HG02943 (cell line): ENCODE data around the gene PRMT6.
"Not testable (repeated sequence)": the region's sequence is repeated elsewhere in the genome, so short reads cannot be mapped to it uniquely, and the experiment has no call there.

Source experiments
- ATAC-seq: cut with Tn5 transposase; IDR thresholded peaks from one replicate; pipeline ENCODE4 v1.9.1; 2021; ENCODE audit warnings: mild to moderate bottlenecking, low read depth, moderate library complexity; ENCODE audit not compliant: unreplicated experiment

Gene PRMT6

DNA sequence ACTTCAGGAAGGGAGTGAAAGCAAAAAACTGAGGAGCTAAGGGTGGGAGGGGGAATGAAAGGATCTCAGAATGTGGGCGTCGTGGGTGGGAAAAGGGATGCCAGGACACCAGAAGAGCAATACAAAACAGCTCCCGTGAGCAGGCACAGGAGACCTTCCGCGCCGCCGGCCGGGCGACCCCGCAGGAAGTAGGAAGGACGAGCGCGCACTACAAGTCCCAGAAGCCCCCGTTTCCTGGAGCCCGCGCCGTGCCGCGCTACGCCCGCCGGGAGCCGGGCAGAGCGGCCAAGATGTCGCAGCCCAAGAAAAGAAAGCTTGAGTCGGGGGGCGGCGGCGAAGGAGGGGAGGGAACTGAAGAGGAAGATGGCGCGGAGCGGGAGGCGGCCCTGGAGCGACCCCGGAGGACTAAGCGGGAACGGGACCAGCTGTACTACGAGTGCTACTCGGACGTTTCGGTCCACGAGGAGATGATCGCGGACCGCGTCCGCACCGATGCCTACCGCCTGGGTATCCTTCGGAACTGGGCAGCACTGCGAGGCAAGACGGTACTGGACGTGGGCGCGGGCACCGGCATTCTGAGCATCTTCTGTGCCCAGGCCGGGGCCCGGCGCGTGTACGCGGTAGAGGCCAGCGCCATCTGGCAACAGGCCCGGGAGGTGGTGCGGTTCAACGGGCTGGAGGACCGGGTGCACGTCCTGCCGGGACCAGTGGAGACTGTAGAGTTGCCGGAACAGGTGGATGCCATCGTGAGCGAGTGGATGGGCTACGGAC is at the start of gene PRMT6:
Gene PRMT6, plus strand, starts transcription at position 249 of the 771 bp plus-strand sequence. Its CDS starts 42 bp downstream, at position 291.
- peak; percentile 98 for ATAC-seq

DNA sequence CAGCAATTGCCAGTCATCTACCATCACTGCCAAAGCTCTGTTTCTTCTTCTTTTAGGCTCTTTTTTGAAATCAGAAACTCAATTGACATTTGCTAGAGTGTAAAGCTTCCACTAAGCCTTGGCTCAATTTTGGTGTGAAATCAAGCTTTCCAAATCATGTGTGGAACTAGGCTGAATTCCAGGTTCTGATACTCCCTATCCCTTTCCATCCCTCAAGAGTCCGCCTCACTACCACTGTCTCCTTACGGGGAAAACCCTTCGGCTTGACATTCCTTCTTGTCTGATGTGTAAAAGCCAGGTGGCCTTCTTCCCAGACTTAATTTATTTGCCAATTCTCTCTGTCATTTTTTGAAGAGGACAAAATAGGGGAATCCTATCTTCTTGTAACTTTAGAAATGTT is 47.2 kb upstream of the PRMT6 start:
- no peak for ATAC-seq

DNA sequence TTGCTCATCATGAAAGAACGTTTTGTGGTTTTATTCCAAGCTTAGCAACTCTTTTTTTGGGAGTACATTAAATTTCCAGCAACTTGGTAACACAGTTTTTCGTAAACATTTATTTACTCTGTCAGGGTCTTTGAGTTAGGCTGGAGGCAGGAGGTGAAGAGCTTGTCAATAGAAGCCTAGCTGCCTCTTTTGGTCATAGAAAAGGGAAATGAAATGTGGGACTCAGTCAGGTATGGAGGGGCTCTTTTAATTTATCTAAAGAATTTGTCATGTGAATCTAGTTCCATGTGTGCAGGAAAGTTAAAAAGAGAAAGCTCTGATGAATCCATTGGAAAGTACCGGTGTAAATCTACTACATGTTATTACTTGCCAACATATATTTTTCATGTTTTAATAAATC is 45.9 kb upstream of the PRMT6 start:
- ATAC-seq, result no peak

DNA sequence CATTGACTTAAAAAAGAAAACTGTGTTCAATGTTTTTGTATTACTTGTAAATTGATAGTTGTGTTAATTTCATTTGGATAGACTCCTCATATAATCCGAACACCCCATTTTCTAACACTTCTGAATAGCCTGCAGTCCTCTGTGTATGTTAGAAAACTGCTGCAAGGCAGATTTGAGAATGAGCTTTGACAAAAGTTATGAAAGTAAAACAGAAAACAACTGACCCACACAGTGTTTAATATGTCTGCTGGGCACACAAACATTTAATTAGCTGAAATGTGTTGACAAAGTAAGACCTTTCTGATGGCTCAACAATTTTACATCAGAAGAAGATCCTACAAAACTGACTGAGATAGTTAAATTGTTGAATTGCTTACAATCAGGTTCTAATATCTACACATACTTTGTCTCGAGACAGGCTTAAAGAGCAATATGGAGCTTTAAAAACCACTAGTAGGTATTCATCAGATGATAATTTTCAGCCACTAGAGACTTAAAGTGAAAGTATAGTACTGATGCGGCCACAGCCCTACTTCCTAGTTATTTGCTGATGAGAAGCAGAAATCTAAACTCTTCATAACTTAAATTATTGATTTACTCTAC is 40.0 kb upstream of the PRMT6 start:
- ATAC-seq, result peak; percentile 74

DNA sequence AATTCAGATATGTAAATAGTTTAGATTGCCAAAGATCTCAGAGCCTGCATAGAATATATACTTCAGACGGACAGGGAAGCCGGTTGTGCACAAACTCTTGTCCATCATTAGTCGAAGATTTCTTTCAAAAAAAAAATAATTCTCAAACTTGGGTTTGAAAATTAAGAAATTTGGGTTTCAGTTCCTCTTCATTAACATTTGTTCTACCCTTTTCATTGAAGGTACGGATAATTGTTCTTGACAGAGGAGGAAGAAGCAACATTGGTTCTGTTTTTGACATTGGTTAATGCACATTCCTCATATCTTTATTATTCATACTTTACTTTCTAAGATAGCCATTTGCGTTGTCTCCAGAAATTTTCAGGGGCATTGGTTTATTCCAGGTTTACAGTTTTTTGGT is 38.0 kb upstream of the PRMT6 start:
- ATAC-seq, result no peak

DNA sequence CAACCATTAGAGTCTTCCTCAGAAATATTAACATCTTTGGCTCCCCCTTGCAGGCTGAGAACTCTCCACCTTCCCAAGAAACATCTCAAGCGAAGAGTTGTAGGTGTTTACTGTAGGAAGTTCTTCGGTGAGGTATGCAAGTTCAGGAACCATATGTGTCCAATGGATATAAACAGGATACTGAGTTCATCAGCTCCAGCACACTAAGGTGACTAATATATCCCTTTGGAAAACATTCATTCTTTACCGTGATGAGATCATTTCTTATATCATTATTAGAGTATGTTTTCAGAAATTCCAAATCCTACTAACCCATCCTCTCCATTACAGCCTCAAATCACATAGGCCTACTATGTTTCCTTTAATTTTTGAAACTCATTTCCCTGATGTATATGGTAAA is 37.3 kb upstream of the PRMT6 start:
- no peak for ATAC-seq

DNA sequence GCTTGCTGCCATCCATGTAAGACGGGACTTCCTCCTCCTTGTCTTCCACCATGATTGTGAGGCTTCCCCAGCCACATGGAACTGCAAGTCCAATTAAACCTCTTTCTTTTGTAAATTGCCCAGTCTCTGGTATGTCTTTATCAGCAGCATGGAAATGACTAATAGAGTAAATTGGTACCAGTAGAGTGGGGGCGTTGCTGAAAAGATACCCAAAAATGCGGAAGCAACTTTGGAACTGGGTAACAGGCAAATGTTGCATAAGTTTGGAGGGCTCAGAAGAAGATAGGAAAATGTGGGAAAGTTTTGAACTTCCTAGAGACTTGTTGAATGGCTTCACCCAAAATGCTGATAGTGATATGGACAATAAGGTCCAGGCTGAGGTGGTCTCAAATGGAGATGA is 17.6 kb upstream of the PRMT6 start:
- ATAC-seq, result not testable (repeated sequence)

DNA sequence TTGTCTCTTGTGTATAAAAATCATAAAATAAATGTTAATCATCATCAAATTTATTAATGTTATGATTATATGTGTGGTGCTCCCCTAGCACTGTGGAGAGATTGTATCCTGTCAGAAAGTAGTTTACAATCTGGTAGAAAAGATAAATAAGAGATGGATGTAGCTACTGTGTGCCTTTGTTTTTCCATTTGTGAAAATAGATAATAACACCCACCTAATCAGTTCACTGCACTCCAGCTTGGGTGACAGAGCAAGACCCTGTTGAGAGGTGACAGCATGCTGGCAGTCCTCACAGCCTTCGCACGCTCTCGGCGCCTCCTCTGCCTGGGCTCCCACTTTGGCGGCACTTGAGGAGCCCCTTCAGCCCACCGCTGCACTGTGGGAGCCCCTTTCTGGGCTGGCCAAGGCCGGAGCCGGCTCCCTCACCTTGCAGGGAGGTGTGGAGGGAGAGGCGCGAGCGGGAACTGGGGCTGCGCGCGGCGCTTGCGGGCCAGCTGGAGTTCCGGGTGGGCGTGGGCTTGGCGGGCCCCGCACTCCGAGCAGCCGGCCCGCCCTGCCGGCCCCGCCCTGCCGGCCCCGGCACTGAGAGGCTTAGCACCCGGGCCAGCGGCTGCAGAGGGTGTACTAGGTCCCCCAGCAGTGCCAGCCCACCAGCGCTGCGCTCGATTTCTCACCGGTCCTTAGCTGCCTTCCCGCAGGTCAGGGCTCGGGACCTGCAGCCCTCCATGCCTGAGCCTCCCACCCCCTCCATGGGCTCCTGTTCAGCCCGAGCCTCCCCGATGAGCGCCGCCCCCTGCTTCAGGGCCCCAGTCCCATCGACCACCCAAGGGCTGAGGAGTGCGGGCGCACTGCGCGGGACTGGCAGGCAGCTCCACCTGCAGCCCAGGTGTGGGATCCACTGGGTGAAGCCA is 11.9 kb upstream of the PRMT6 start:
- ATAC-seq, result not testable (repeated sequence)

DNA sequence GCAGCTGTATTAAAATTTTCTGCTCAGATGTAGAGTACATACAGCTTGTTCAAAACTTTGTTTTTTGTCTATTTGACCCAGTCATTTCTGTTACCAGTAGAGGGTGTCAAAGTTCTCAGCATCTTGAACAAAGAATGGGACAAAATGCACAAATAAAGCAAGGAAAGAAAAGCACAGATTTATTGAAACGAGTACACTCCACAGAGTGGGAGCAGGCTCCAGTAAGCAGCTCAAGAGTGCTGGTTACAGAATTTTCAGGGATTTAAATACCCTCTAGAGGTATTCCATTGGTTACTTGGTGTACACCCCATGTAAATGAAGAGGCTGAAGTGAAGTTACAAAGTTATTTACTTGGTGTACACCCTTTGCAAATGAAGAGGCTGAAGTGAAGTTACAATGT is 8.9 kb upstream of the PRMT6 start:
- no peak for ATAC-seq

DNA sequence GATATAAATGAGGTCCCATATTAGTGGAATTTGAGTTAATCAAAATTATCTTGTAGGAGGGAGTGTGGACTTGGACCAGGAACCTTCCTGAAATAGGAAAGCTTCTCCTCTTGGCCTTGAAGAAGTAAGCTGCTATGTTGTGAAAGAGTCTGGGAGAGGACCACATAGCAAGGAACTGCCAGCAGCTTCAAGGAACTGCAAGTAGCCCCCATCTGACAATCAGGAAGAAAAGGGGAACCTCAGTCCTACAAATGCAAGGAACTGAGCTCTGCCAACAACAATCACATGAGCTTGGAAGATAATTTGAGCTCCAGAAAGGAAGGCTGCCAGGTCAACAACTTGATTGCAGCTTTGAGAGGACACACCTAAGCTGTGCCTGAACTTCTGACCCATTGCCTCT is 8.2 kb upstream of the PRMT6 start:
- no peak for ATAC-seq

DNA sequence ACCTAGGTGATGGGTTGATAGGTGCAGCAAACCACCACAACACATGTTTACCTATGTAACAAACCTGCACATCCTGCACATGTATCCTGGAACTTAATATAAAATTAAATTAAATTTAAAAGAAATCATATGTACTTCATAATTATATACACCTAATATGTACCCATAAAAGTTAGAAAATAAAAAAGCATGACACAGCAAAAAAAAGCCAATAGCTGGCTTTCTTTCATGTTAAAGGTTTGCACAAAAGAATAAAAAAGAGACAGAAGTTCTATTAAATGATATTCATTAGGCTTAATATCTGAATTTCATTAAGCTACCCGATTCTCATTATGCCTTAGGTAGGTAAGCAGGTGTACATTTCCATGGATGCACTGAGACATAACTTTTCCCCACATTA is 5.2 kb upstream of the PRMT6 start:
- no peak for ATAC-seq

DNA sequence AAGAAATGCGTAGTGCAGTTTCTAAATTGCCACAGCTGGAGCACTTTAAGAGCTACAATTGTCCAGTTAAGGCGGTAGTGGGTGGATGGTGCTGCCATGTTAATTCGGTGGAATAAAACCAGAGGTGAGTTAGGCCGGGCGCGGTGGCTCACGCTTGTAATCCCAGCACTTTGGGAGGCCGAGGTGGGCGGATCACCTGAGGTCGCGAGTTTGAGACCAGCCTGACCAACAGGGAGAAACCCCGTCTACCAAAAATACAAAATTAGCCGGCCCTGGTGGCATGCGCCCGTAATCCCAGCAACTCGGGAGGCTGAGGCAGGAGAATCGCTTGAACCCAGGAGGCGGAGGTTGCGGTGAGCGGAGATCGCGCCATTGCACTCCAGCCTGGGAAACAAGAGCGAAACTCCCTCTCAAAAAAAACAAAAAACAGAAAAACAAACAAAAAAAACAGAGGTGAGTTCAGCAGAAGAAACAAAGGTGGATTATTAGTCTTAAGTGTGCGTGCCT is 502 bp upstream of the PRMT6 start:
- not testable (repeated sequence) for ATAC-seq

DNA sequence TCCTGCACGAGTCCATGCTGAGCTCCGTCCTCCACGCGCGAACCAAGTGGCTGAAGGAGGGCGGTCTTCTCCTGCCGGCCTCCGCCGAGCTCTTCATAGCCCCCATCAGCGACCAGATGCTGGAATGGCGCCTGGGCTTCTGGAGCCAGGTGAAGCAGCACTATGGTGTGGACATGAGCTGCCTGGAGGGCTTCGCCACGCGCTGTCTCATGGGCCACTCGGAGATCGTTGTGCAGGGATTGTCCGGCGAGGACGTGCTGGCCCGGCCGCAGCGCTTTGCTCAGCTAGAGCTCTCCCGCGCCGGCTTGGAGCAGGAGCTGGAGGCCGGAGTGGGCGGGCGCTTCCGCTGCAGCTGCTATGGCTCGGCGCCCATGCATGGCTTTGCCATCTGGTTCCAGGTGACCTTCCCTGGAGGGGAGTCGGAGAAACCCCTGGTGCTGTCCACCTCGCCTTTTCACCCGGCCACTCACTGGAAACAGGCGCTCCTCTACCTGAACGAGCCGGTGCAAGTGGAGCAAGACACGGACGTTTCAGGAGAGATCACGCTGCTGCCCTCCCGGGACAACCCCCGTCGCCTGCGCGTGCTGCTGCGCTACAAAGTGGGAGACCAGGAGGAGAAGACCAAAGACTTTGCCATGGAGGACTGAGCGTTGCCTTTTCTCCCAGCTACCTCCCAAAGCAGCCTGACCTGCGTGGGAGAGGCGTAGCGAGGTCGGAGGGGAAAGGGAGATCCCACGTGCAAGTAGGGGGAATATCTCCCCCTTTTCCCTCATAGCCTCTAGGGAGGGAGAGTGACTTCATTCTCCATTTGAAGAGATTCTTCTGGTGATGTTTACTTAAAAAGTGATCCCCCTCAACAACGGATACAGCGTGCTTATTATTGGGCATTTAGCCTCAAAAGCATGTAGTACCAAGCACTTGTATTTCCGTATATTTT is 991 bp downstream of the PRMT6 start:
- peak; percentile 55 for ATAC-seq

DNA sequence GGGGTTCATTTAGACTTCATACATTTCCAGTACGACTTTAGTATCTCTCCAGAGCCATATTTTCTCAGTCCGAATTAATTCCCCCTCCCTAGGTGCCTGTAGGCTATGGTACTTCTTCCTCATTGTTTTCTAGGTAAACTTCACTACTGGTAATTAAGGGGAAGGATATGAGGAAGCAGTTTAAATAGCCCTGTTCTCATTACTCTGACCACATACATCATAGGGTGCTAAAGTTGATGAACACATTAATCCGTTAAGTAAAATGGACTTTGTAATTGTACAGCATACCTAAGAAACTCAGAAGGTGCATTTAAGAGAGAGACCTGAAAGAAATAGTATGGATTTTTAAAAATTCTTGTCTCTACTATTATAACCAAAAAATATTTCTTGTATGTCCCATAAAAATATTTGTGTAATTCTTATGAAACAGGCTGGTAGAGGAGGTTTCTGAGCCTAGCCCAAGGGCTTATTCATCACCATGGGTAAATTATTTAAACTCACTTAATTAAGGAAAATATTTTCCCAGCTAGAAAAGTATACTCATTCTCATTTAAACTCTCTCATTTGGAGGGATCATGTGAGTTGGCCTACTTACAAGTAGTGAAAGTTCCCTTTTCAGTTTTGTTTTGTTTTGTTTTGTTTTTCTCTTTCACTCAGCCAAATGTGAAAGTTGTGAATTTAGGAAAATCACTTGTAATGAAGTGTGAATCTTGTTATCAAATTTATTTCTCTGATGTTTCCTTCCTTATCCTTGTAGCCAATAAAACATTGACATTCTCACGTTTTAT is 2.0 kb downstream of the PRMT6 start:
- ATAC-seq, result no peak

DNA sequence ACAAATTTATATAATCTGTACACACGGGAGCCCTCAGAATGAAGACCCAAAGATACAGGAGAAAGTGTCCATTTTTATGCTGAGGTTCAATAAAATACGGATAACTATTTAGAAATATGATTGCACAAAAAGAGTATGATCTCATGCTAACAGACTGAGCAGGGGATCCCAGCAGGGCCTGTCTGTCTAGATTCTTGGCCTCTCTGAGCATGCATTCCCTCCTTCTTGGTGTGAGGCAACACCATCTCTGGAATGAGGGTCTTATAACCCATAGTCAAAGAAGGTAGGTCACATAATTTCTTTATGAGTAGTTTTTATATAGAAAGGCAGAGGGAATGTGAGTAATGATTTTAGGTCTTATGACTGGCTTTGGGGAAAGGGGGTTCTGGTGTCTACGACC is 5.4 kb downstream of the PRMT6 start:
- ATAC-seq, result no peak

DNA sequence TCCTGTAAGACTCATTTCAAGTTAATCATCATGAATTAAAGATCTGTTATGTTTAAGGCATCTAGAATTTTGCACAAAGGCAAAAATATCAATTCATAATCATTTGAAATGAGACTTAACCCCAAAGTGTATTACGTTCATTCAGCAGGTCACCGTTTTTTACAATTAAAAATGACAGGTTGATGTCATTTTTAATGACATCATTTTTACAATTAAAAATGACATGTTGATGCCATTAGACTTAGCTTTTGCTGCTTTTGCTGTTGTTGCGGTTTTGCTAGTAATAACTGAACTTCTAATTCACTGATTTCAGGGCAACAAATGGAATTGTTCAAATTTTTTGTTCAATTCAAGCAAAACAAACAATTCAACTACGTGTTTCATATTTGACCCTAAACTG is 17.0 kb downstream of the PRMT6 start:
- ATAC-seq, result no peak

DNA sequence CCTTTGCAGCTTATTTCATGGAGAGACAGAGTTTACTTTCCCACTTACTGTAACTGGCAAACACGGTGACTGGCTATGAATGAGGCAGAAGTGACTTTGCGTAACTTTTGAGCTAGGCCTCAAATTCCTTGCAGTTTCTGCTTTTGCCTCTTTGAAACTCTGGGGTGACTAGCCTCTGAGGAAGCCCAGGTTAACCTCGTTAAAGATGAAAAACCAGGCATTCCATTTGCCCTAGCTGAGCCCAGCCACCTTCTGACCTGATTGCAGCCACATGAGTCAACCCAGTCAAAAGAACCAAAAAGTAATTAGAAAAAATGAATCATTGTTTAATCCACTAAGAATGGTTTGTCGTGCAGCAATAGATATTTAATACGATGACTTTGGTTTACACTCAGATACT is 20.4 kb downstream of the PRMT6 start:
- ATAC-seq, result no peak

DNA sequence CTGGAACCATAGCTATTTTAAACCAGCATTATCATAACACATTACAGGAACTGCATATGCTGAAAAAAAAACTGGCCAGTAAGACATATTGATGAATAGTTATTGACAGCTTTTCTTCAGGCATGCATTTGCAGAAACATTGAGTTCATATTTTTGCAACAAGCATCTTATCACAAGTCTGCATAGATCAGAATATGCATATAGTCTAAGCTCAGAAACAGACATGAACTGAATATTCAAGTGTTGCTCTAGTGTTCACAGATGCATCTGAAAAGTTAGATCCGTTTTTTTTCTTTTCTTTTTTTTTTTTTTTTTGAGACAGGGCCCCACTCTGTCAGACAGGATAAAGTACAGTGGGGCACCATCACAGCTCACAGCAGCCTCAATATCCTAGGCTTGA is 22.8 kb downstream of the PRMT6 start:
- no peak for ATAC-seq

DNA sequence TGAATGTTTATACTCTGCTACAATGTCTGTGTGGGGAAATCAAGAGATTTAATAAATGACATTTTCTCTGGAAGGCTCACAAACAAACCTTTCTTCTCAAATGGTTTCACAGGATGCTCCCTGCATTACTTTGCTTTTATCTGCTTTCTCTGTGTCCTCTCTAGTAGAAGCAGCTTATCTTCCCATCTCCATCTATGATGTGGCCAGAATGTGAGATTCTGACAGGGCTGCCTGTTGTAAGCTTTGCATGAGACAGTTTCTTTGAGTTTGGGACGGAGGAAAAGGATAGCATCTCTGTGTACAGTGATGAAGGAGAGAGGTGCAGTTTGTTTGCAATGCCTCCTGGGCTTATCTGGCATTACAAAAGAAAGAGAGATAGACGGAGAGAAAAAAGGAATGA is 24.6 kb downstream of the PRMT6 start:
- ATAC-seq, result no peak
